ENCODE measurements around the gene GINS2. TPM values are rescaled to one million over a fixed set of nuclear protein-coding genes. Genes with fewer than 3 reads are reported as not detected.

Gene GINS2
- total RNA-seq, 6 experiments from 2014 or later: 11.8 to 24.6 (median 21.0) TPM

- DNase-seq: no peak
- no peaks in the 10 kb centered on the region for H3K36me3 Mint-ChIP-seq (ENCODE audit: low read depth)
- no peaks in the 10 kb centered on the region for H3K9me3 Mint-ChIP-seq
- H3K27me3 Mint-ChIP-seq (ENCODE audit: insufficient read depth): peaks cover 4% of the 10 kb centered on the region
- TF ChIP-seq, protein P1, sequence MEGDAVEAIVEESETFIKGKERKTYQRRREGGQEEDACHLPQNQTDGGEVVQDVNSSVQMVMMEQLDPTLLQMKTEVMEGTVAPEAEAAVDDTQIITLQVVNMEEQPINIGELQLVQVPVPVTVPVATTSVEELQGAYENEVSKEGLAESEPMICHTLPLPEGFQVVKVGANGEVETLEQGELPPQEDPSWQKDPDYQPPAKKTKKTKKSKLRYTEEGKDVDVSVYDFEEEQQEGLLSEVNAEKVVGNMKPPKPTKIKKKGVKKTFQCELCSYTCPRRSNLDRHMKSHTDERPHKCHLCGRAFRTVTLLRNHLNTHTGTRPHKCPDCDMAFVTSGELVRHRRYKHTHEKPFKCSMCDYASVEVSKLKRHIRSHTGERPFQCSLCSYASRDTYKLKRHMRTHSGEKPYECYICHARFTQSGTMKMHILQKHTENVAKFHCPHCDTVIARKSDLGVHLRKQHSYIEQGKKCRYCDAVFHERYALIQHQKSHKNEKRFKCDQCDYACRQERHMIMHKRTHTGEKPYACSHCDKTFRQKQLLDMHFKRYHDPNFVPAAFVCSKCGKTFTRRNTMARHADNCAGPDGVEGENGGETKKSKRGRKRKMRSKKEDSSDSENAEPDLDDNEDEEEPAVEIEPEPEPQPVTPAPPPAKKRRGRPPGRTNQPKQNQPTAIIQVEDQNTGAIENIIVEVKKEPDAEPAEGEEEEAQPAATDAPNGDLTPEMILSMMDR (IDR thresholded peaks at IDR 0.05): no peak
- no peaks in the 10 kb centered on the region; the same call in 1 of the 2 replicates for H3K4me1 Mint-ChIP-seq (ENCODE audit: low read depth)
- no peak overlapping the region for H3K4me3 Mint-ChIP-seq
- no peak overlapping the region for H3K27ac Mint-ChIP-seq
These were observed 37.7 kb downstream of the GINS2 start for GRCh38 chr16:85650844-85651628.

- Mint-ChIP-seq H3K4me1 (ENCODE audit: low read depth) (no peaks in the 10 kb centered on the region; the same call in 1 of the 2 replicates), H3K27ac (no peak overlapping the region), H3K4me3 (no peak overlapping the region), H3K27me3 (ENCODE audit: insufficient read depth) (peaks cover 6% of the 10 kb centered on the region), H3K36me3 (ENCODE audit: low read depth) (no peaks in the 10 kb centered on the region), H3K9me3 (no peaks in the 10 kb centered on the region)
- DNase-seq: no peak
- TF ChIP-seq, protein P1 (IDR thresholded peaks at IDR 0.05): no peak
These were observed 38.5 kb downstream of the GINS2 start for GRCh38 chr16:85650135-85650843.

DNA sequence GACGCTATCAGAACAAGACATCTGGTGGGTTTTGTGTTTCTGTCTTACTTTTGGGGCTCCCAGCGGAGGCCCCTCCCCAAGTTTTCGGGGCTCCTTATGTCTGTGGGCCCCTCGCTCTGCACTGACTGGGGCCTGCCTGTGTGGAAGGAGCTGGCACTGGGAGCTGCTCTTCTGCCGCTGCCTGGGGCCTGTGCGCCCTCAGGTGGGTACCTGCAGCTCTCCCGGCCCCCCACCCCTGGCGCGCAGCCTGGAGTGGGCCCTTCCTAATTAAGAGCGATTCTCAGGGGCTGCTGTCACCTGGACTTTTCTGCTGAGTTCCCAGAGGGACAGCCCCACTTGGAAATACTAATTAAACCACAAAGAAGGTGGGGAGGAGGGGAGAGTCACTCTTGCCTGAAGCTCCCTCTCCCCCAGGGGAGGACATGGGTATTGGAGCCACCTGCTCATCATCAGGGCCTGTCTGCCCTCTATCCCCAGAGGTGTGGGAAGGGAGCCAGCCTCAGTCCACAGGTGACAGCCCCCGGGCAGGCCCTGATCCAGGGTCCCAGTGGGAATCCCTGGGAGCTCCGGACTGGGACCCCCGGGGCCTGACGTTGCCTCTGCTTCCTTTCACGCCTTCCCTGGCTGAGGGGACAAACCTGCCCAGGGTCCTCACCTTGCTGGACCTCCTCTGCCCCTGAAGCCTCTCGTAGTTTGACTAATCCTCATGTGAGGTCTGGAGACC is 39.2 kb downstream of the GINS2 start:
- TF ChIP-seq, protein P1 (IDR thresholded peaks at IDR 0.05): no peak
- peaks cover 10% of the 10 kb centered on the region for H3K27me3 Mint-ChIP-seq (ENCODE audit: insufficient read depth)
- no peaks in the 10 kb centered on the region for H3K9me3 Mint-ChIP-seq
- H3K4me3 Mint-ChIP-seq: no peak overlapping the region
- no peak overlapping the region for H3K27ac Mint-ChIP-seq
- H3K36me3 Mint-ChIP-seq (ENCODE audit: low read depth): no peaks in the 10 kb centered on the region
- H3K4me1 Mint-ChIP-seq (ENCODE audit: low read depth): no peaks in the 10 kb centered on the region; the same call in 1 of the 2 replicates
- DNase-seq: no peak

DNA sequence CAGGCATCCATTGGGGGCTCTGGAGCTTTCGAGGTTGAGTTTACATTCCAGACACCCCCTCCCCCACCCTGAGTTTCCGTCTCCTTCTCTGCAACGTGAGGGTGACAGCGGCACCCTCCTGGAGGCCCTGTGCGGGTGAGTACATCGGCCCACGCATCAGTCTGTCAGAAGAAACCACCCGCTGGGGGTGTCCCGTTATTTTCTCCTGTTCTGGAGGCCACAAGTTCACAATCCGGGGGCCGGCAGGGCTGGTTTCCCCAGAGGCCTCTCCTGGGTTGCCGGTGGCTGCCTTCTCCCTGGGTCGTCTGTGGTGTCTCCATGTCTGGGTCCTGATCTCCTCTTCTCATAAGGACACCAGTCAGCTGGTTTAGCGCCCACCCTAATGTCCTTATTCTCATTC is 39.9 kb downstream of the GINS2 start:
- H3K4me3 Mint-ChIP-seq: no peak overlapping the region
- H3K4me1 Mint-ChIP-seq (ENCODE audit: low read depth): no peaks in the 10 kb centered on the region; the same call in 1 of the 2 replicates
- H3K27ac Mint-ChIP-seq: no peak overlapping the region
- H3K9me3 Mint-ChIP-seq: no peaks in the 10 kb centered on the region
- TF ChIP-seq, protein P1 (IDR thresholded peaks at IDR 0.05): no peak
- H3K27me3 Mint-ChIP-seq (ENCODE audit: insufficient read depth): peaks cover 14% of the 10 kb centered on the region
- no peaks in the 10 kb centered on the region for H3K36me3 Mint-ChIP-seq (ENCODE audit: low read depth)
- DNase-seq: no peak

DNA sequence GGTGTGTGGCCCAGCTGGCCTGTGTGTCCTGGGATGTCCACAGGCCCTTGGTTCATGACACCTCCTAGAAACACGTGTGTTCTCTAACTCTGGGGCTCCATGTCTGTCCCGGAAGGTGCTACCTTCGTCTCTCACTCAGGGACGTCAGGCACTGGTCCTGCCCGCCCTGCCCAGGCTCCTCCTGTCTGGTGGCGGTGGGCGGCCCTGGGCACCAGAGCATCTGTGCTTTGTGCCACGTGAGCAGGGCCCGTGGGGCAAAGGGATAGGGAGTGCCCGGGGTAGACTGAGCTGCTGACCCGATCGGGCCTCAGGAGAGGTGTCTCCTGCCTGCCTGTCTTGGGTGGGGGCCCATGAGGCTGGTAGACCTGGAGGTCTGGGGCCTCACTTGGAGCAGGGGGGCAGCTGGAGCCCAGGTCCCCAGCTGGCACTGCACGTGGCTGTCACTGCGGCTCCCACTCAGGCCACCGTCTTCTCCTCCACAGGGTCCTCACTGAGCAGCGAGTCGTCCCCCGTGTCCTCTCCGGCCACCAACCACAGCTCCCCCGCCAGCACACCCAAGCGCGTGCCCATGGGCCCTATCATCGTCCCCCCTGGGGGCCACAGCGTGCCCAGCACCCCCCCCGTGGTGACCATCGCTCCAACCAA is 40.6 kb downstream of the GINS2 start:
- H3K27ac Mint-ChIP-seq: no peak overlapping the region
- no peak for DNase-seq
- TF ChIP-seq, protein P1 (IDR thresholded peaks at IDR 0.05): no peak
- no peaks in the 10 kb centered on the region for H3K9me3 Mint-ChIP-seq
- H3K4me3 Mint-ChIP-seq: no peak overlapping the region
- peaks cover 14% of the 10 kb centered on the region for H3K27me3 Mint-ChIP-seq (ENCODE audit: insufficient read depth)
- H3K4me1 Mint-ChIP-seq (ENCODE audit: low read depth): no peaks in the 10 kb centered on the region; the same call in 1 of the 2 replicates
- H3K36me3 Mint-ChIP-seq (ENCODE audit: low read depth): no peaks in the 10 kb centered on the region
